Activated CD4-positive, alpha-beta T cell treated with anti-CD3 and anti-CD28 coated beads for 4 hours (primary cell): Measurements from ENCODE around the gene TBX4.
"Not testable (repeated sequence)": the region's sequence is repeated elsewhere in the genome, so short reads cannot be mapped to it uniquely, and the experiment has no call there.

Source experiments
- DNase-seq, 2 donors: peaks; one replicate each; pipeline ENCODE4 v3.0.0-alpha.2; 2020

Gene TBX4

GRCh38 chr17:61413661-61414126 lies 38.5 kb upstream of the TBX4 start:
- DNase-seq: no peak

- no peak for DNase-seq
These were observed 37.9 kb upstream of the TBX4 start for GRCh38 chr17:61414141-61414935.

GRCh38 chr17:61414936-61415251 lies 37.3 kb upstream of the TBX4 start:
- no peak for DNase-seq

- DNase-seq: no peak
These were observed 36.6 kb upstream of the TBX4 start for GRCh38 chr17:61415374-61416210.

GRCh38 chr17:61416211-61416539 lies 36.0 kb upstream of the TBX4 start:
- no peak for DNase-seq

GRCh38 chr17:61416540-61417363 lies 35.5 kb upstream of the TBX4 start:
- peak; percentile 37 to 55 for DNase-seq

GRCh38 chr17:61418449-61418848 lies 33.8 kb upstream of the TBX4 start:
- no peak for DNase-seq

GRCh38 chr17:61419496-61420046 lies 32.7 kb upstream of the TBX4 start:
- DNase-seq: no peak

- no peak for DNase-seq
These were observed 32.2 kb upstream of the TBX4 start for GRCh38 chr17:61420052-61420451.

- no peak for DNase-seq
These were observed 31.4 kb upstream of the TBX4 start for GRCh38 chr17:61420745-61421398.

GRCh38 chr17:61421460-61421859 lies 30.8 kb upstream of the TBX4 start:
- DNase-seq: no peak

GRCh38 chr17:61422116-61422799 lies 30.0 kb upstream of the TBX4 start:
- no peak for DNase-seq

GRCh38 chr17:61422869-61423268 lies 29.4 kb upstream of the TBX4 start:
- no peak for DNase-seq

- no peak for DNase-seq
These were observed 28.1 kb upstream of the TBX4 start for GRCh38 chr17:61423967-61424649.

- DNase-seq: no peak
These were observed 26.3 kb upstream of the TBX4 start for GRCh38 chr17:61425682-61426481.

GRCh38 chr17:61426482-61427304 lies 25.5 kb upstream of the TBX4 start:
- DNase-seq: no peak

GRCh38 chr17:61427567-61427966 lies 24.7 kb upstream of the TBX4 start:
- no peak for DNase-seq

GRCh38 chr17:61429274-61429673 lies 22.9 kb upstream of the TBX4 start:
- DNase-seq: no peak

- DNase-seq: not testable (repeated sequence)
These were observed 22.4 kb upstream of the TBX4 start for GRCh38 chr17:61429831-61430230.
